ENCODE results near the gene FAM181A.
A peak's percentile ranks its signal among the peaks of the same experiment; 100 is the strongest.

FAM181A gene

DNA sequence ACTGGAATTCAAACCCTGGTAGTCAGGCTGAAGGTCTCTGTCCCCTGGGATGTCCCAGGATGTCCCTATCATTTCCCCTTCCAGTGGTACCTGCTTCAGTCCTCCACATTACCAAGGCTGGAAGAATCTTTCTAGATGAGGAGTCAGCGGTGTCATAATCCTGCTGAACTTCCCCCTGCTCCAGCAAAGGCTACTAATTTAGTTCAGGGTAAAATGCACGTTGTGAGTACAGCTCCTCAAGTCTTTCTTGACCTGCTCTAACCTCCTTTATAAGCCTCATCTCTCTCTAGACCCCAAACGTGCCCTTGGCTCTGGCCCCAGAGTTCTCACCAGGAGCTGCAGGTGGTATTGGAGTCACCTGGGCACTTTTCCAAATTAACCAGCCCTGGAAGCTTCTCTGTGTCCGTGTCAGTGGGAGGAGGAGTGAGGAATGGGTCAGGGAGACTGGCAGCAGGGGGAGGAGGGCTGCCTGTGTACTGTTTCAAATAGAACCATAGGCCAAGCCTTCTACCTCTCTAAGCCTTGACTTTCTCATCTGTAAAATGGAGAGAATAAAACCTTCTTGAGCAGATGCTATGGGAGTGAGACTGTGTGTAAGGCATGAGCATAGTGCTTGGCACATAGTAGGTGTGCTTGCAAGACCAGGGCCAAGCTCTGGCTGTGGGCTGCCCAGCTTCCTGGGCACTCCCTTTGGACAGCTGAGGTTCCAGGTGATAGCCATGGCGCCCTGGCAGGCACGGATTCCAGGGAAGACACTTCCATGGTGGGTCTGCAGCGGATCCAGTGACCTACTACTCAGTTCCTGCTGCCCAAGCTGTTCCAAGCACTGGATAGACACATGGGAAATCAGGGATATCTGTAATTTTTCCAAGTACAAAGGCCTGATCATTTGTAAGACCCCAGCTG is 24.7 kb downstream of the FAM181A start:
- DNase-seq, result peak; percentile 20

DNA sequence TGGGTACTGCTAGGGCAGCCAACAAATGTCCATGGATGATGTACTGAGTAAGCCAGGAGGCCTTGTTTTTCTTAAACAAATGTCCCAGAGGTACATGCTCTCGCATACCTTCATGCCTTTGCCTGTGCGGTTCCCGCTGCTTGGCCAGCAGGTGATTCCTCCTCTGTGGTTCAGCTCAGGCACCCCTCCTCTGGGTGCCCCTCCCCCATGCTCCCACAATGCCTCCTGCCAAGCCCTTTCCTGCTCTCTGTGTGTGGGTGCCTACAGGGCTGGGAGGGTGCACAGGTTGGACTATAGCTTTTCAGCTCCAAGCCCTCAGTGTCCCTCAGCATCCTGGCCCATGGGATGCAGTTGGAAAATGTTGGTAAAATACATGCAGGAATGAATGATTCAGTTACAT is 25.7 kb downstream of the FAM181A start:
- DNase-seq, result no peak

DNA sequence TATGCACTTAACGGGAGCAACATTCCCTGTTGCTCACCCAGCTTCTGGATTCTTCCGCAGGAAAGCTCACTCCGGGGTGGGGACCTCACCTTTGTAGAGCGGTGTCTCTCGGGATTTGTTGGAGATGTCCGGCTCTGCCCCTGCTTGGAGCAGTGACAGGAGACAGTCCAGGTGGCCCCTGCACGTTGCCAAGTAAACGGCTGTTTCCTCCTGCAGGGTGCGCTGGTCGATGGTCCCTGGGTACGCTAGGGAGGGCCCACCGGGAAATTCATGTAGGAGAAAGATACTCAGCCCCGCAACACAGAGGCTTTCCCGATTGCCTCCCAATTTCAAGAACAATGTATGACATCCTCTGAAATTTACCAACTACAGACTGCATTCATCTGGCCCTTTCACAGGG is 26.1 kb downstream of the FAM181A start:
- no peak for DNase-seq

DNA sequence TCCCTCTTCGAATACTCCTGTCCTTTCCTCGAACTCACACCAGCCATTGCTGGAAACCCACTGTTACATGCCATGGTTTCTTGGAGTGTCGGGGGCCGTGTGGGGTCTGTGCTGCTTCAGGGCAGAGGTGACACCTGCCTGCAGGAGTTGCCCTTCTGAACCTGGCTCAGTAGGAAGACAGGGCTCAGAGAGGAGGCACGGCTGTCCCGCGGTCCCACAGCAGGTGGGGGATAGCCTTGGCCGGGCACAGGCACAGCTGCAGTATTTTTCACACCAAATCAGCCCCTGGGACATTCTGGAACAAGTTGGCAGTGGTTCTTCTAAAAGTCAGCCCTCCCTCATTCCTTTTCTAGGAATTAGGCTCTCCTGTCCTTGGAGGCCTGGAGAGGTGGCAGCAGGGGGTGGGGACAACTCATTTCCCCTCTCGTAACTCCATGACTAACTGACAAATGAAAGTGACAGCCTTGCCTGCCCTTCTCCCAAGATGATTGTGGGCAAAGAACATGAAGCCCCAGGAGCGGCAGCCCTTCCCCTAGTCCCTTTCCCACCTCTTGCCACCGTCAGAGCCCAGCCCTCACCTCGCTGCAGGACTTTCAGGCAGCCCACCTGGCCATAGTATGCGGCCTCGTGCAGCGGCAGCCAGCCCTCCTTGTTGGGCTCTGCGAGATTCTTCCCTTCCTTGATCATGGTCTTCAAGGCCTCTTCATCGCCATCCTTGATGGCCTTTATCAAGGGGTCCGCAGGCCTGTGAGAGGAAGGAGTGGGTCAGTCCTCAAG is 26.8 kb downstream of the FAM181A start:
- DNase-seq, result no peak

DNA sequence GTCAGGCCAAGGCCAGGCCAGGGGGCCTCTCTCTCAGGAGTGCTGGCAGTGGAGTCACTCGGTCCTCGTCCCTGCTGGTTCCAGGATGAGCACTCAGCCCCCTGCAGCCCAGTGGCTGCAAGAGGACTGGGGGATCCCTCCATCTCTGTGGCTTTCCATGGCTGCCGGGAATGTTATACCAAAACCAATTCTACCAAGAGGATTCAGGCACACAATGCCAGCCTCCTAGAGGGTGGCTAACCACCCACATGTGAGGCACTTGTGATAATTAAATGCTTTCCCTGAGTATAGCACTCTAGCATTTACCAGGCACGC is 27.3 kb downstream of the FAM181A start:
- no peak for DNase-seq

DNA sequence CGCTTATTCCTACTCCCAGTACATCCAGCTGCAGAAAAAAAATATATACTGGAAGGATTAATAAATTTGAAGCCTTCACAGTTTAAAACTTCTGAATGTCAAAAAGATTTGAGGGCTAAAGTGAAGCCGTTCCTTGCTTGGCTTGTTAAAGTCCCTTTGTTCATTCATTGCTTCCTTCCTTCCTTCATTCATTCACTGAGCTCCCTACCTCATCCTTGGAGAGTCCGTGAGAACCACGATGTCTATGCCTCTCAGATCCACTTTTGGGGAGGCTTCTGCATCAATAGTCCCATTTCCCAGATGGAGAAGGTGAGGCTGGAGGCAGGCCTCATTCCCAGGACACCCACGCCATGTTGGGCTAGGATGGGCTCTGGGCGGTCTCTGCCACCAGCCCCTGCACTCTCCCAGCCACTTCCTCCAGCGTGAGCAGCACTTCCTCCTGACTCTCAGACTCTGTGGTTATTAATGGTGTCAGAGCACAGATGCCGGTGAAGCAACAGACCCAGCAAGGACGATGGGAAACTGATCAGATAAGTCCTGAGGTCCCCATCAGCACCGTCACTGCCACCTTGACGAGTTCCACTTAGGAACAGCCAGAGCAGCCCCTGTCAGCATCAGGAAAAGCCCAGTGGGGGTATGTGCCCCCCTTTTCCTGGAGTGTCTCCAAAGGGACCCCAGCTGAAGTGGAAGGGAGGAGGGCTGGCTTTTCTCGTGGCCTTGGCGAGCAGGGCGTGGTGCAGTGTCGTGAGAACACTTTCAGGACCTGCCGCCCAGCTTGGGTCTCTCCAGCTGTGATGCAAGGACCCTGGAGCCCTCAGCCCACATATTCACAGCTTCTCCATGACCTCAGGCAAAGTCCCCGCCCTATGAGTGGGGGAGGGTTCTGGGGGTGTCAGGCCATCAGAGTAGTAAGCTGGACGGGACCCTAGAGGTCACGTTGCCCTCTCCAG is 28.0 kb downstream of the FAM181A start:
- DNase-seq, result no peak

DNA sequence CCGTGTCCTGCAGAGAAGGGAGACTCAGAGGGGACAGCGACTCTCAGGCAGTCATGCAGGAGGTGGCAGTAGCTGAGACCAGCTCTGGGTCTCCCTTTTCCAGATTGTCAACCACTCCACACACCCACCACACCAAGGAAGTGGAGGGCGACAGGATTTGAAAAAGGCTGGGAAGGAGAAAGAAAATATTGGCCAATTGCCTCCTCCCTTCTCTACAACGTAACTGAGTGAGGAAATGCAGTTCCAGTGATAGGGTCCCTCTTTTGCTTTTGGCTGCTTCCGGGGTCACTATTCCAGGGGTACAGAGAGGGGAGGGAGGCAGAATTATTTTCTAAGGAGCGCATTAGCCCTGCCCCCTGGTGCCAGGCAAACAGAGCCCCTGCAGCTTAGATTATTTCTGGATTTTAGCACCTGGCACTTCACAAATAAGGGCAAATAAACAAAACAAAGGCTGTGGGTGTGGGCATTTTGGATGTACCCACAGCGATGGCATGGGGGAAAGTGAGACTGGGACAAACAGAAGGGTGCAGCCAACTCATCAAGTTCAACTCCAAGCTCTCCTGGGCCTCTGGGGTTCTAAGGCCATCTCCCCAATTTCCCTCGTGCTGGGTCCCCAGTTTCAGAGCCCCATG is 28.8 kb downstream of the FAM181A start:
- no peak for DNase-seq

DNA sequence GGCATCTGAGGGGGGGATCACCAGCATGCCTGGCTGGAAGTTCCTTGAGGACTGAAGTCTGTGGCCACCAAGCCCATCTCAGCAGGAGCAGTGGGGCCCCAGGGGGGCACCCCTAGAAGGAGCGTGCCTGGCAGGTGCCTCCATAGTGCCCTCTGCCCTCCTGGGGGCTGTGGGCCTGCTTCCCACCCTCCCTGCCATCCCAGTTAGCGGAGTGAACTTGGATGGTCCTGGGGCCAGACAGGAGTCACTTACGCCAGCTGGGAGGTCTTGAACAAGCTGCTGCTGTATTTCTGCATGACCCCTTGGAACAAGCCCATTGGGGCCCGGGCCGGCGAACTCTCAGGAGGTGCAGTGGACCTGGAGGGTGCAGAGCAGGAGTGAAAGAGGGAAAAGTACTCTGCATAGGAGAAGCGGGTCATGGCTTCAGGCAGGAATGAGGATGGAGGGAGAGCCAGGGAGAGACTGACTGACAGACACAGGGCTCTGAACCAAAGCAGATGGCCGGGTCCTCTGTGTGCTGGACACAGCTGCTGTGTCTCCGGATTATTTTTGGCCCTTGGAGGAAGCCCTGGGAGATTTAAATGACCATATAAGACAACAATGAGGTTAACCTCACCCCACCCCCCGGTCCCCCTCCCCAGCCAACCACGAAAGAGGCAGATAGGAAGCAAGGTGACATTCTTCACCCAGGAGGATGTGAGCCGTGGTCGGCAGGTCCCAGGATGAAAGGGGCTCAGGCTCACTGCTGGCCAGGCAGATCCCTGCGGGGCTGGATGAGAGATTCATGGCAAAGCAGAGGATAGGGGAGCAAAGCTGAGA is 29.6 kb downstream of the FAM181A start:
- DNase-seq, result no peak

DNA sequence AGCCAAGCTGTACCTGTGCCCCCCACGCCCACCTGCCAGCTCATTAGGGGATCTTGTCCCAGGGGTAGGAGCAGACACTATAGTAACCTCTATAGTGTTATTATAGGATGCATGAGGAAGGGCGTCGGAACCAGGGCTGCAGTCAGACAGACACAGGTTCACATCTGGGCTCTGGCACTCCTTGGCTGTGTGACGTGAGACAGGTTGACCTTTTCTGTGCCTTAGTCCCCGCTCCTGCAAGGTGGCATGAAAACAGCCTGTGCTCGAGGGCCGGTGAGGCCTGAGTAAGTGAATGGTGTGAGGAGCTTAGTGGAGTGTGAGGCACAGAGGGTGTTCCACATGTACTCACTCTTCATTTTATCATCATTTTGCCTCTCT is 30.2 kb downstream of the FAM181A start:
- DNase-seq, result no peak

DNA sequence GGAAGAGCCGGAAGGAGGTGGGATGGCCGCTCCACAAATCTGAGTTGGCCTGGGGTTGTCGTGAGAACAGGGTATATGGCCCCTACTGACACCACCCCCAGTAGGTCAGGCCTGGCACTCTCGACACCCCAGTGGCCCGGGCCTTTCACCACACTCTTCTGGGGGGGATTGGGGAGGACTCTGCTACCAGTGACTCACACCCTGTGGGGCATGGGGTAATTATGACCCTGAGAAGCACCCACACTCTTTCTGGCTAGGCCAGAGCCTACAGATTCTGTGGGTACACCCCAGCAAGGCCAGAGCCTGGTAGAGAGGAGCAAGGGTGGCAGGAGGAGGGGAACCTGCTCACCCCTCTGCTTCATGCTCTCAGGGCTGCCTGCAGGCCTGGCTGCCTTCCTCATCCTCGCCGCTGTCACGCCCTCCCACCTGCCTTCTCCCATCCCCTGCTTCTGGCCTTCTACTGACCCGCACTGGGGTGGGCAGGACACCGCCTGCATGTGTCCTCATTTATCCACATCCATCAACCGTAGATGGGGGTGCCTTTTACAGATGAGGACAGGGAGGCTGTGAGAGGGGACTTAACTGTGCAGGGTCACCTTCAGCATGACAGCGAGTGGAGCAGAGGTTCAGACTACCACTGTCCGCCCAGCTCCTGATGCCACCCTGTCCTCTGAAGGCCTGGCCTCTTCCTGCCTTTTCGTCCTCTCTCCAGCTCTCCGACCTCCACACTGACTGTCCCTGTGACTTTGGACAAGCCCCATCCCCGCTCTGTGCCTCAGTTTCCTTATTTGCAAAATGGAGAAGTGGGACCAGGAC is 30.8 kb downstream of the FAM181A start:
- no peak for DNase-seq

DNA sequence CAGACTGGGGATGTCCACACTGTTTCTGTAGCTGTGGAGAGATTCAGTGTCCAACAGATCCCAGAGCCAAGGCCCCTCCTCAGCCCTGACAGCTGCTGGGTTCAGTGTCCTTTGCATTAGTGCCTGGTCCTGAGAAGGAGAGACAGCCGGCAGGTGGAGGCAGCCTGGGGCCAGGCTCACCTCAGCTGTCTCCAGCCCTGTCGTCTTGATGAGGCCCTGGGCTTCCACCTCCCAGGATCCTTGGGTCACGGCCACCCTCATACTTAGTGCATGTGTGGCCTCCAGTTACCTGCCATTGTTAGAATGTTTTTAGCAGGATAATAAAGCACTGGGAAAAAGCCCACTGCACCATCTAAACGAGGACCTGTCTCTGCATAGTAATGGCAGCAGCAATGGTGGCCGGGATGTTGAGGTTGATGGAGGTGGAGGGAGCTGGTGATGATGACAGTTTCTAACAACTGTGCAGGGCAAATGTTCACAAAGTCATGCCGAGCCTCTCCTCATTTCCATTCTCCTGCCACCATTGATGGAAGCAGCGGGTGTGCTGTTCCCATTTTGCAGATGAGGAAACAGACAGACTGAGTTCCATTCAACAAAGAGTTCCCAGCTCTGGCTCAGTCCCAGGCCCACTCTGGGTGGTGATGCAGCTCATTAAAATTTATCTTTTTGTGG is 31.6 kb downstream of the FAM181A start:
- DNase-seq, result no peak

DNA sequence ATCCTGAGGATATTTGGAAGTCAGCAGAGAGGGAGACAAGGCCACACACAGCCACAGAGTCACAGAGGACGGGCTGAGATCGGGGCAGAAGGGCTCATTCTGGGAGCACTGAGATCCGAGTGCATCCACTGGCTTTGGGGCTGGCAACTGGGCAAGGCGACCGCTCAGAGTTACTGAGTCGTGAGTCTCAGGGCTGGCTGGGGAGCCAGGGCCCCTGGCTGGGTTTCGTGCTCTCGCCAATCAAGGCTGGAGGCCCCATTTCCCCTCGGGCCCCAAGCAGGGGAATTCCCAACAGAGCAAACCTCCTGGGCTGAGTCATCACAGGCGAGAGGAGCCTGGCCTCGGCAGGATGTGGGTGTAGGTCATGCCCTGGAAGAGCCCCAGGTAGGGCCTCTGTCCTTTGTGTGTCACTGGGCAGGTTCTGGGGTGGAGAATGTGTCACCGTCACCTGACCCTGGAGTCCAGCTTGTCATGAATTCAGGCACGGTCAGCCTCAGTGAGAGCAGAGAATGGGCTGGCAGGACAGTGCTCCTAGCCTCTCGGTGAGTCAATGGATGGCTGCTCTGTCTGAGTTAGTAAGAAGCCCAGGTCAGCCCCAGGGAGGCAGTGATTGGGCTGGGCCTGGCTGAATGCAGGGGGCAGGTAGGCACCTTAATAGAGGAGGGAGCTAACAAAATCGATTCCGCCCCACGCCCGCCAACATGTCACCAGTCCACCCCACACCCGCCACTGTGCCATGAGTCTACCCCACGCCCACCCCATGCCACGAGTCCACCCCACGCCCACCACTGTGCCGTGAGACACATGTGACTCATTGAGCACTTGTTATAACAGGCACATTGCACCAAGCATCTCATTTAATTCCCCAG is 32.3 kb downstream of the FAM181A start:
- DNase-seq, result peak; percentile 97

DNA sequence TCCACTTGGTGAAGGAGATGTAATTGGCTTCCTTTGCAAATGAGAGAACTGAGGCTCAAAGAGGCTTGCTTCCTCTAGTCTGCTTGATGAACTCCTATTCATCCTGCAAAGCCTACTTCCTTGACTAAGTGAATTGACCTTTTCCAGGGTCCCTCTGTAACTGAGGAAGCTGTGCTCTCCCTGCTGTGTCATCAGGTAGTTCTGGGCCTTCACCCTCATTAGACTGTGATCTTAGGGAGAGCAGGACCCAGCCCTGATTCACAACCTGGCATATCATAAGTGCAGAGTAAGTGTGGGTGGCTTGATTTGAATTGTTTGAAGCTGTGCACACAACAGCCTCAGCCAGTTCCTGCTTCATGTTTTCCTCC is 32.9 kb downstream of the FAM181A start:
- no peak for DNase-seq

DNA sequence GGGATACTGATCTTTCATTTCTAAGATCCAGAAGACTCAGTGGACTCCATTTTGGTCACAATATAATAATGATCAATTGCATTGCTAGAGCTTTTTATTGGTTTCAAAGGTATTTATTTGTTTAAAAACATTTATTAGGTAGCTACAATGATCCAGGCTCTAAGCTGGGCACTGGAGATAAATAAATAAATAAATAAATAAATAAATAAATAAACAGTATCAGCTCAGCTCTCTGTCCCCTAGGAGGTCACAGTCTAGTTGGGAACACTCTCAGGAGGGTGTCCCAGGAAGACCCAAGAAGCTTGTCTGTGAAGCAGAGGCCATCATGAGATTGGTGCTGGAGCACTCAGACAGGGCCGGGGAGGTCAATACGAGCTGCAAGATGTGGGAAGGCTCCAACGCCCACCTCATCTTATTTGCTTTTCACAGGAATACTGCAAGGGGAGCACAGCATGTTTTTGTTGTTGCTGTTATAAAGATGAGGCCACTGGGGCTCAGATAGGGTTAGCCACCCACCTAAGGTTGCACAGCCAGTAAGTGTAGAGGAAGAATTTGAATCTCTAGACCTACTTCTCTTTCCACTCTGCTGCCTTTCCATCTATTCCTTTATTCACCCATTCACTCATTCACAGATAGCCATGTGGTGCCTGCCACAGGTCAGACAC is 33.8 kb downstream of the FAM181A start:
- no peak for DNase-seq

DNA sequence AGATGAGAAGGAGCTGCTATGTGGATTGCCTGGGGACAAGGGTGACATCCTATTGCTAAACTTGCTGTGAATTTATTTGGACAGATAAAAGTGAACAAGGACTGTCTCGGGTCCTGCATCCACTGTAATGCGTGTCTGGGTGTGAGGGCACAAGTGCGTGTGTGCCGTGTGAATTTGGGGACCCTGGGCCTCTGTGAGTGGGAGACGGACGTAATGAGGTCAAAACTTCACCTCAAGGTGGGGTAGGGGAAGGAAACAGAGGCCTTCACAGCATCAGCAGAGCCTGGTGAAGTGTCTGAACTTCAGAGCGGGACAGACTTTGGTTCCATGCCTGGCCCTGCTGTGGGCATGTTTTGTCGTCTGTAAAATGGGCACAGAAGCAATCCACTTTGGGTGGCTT is 34.5 kb downstream of the FAM181A start:
- DNase-seq, result no peak

DNA sequence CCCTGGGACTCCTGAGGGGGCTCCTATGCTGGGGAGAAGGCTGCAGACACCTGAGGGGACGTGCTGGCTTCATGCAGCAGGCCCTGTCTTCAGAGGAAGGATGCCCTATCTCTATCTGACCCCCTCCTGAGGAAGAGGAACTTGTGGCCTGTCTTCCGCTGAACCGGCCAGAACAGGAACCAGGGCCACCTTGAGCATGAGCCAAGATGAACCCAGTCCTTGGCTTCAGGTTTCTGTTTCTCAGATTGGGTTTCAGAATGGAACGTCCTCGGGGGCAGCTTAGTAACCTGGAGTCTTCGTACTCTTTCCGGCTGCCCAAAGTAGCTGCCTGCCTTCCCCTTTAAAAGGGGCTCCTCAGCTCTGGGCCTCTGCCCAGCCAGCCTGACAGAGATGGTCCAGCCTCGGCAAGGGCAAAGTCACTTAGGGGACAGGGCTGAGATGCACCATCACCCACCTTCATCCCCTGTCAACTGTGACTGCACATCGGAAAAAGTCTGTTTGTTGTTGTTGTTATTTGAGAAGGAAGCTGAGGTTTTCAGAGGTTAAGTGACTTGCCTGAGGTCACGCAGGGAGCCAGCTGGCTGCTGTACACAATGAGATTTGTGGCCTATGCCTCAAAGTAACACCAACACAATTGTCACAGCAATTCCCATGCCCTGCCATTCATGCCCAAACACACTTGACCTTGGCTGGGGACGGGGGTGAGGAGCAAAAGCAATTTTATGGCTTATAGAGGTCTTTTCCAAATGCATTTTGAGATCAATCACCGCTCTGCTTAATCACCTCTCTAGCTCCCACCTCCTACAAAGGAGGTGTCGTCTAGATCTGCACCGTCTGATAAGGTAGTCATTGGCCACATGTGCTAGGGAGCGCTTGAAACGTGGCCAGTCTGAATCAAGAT is 35.8 kb downstream of the FAM181A start:
- DNase-seq, result no peak

DNA sequence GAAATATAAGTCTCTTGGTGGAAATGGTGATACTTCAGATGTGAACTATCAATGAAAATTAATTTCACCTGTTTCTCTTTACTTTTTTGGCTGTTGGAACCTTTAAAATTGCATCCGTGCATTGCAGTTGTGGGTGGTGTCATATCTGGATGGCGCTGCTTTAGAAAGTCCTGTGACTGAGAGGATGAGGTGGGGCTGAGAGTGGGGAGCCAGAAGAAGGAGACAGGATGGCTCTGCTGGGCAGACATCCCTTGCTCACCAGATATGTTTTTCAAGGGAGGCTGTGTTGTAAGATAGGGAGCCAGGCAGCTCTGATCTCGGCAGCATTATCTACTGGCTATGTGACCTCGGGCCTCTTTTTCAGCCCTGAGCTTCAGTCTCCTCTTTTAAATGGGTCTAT is 36.5 kb downstream of the FAM181A start:
- DNase-seq, result no peak

DNA sequence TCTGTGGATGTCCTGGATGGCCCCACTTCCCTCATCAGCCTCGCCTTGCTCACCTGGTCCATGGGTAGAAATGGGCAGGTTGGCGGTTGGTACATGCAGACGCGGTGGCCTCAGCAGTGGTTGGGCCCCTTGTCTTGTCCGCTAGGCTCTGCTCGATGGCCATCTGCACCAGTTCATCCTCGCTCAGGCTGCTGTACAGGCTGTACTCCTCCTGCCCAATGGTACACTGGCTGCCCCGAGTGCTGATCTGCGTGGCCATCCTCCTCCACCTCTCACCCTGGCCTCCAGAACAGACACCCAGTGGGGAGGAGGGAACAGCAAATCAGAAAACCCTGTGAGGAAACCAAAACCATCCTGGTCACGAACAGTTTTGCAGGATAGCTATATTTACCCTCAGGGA is 37.1 kb downstream of the FAM181A start:
- DNase-seq, result no peak

All from NCI-H226 (cell line).